WTC11 (cell line): ENCODE measurements around the gene SYNE4. TPM values are rescaled to one million over a fixed set of nuclear protein-coding genes. Genes with fewer than 3 reads are reported as not detected.

Source experiments
- ATAC-seq: fragments of 200-7000 bp; cut with Tn5 transposase; 2 replicates; pipeline ENCODE4 v1.10.0; 2021; ENCODE audit warnings: mild to moderate bottlenecking, moderate library complexity
- CTCF ChIA-PET: fragments of 300-600 bp; sonication (Branson Sonifier 250); formaldehyde crosslinking; loops from one replicate; lab custom pipeline; 2021; ENCODE audit warnings: antibody characterized with exemption; lab: Charles Lee
- POLR2A ChIA-PET: fragments of 350-600 bp; sonication (Branson Sonifier 250); formaldehyde crosslinking; loops from one replicate; lab custom pipeline; 2021; ENCODE audit warnings: antibody characterized with exemption; lab: Charles Lee
- DNase-seq: peaks from one replicate; pipeline ENCODE4 v3.0.0; 2021; ENCODE audit warnings: low spot score
- H3K27ac Mint-ChIP-seq: 2 replicates; pipeline ENCODE4 v1.8.0; 2021; ENCODE audit warnings: mixed read lengths
- H3K27me3 Mint-ChIP-seq: 2 replicates; pipeline ENCODE4 v1.8.0; 2021; ENCODE audit warnings: low read depth, mild to moderate bottlenecking, moderate library complexity, mixed read lengths
- H3K36me3 Mint-ChIP-seq: 2 replicates; pipeline ENCODE4 v1.8.0; 2021; ENCODE audit warnings: mixed read lengths
- H3K4me1 Mint-ChIP-seq: 2 replicates; pipeline ENCODE4 v1.8.0; 2022; ENCODE audit warnings: mixed read lengths
- H3K4me3 Mint-ChIP-seq: 2 replicates; pipeline ENCODE4 v1.8.0; 2021; ENCODE audit warnings: mild to moderate bottlenecking, moderate library complexity, mixed read lengths
- H3K9me3 Mint-ChIP-seq: 2 replicates; pipeline ENCODE4 v1.8.0; 2021; ENCODE audit warnings: mixed read lengths
- ARID4B ChIP-seq: sonication (generic); formaldehyde crosslinking; IDR thresholded peaks from 2 replicates; pipeline ENCODE4 v1.8.0; 2023; ENCODE audit warnings: missing genetic modification reagents, mild to moderate bottlenecking, borderline replicate concordance
- ATF3 ChIP-seq: sonication (generic); formaldehyde crosslinking; conservative IDR thresholded peaks from 2 replicates; pipeline ENCODE4 v1.8.1; 2022; ENCODE audit warnings: mild to moderate bottlenecking, missing genetic modification reagents
- ETV6 ChIP-seq: sonication (generic); formaldehyde crosslinking; IDR thresholded peaks from 2 replicates; pipeline ENCODE4 v1.8.1; 2022; ENCODE audit warnings: mild to moderate bottlenecking, missing genetic modification reagents
- FOXJ3 ChIP-seq: sonication (generic); formaldehyde crosslinking; IDR thresholded peaks from 2 replicates; pipeline ENCODE4 v1.9.0; 2021; ENCODE audit warnings: missing genetic modification reagents, mild to moderate bottlenecking, borderline replicate concordance
- NFATC4 ChIP-seq: fragments of 250-450 bp; sonication (Bioruptor Pico); IDR thresholded peaks from 2 replicates; pipeline ENCODE4 v1.9.0; 2021; ENCODE audit warnings: mild to moderate bottlenecking
- ZMAT4 ChIP-seq: fragments of 250-450 bp; sonication (Bioruptor Pico); IDR thresholded peaks from 2 replicates; pipeline ENCODE4 v1.9.0; 2021; ENCODE audit warnings: mild to moderate bottlenecking
- ZNF232 ChIP-seq: sonication (generic); formaldehyde crosslinking; IDR thresholded peaks from 2 replicates; pipeline ENCODE4 v1.8.0; 2022; ENCODE audit warnings: mild to moderate bottlenecking, missing genetic modification reagents
- ZNF281 ChIP-seq: sonication (generic); formaldehyde crosslinking; IDR thresholded peaks from 2 replicates; pipeline ENCODE4 v1.8.0; 2023; ENCODE audit warnings: mild to moderate bottlenecking, missing genetic modification reagents
- ZNF317 ChIP-seq: sonication (generic); formaldehyde crosslinking; IDR thresholded peaks from 2 replicates; pipeline ENCODE4 v1.8.1; 2023; ENCODE audit warnings: low read depth, mild to moderate bottlenecking, moderate library complexity, missing genetic modification reagents, borderline replicate concordance
- ZNF396 ChIP-seq: fragments of 250-450 bp; sonication (Bioruptor Pico); IDR thresholded peaks from 2 replicates; pipeline ENCODE4 v1.8.0; 2021; ENCODE audit warnings: mild to moderate bottlenecking, moderate library complexity, borderline replicate concordance
- ZNF416 ChIP-seq: fragments of 250-450 bp; sonication (Bioruptor Pico); IDR thresholded peaks from 2 replicates; pipeline ENCODE4 v1.9.0; 2021; ENCODE audit warnings: mild to moderate bottlenecking, inconsistent platforms
- total RNA-seq: library from RNA; stranded (reverse); gene quantifications from 3 replicates; pipeline ENCODE4 v1.2.3, GENCODE V29; 2021

The SYNE4 gene
- total RNA-seq, 1 experiment from 2014 or later: 17.6 TPM

- TF ChIP-seq ARID4B (CRISPR knock-in tag): peak; percentile 70; the same call in 1 of the 2 replicates
- no peak for TF ChIP-seq ZNF416 (CRISPR knock-in tag)
- TF ChIP-seq ZNF232: 0 out of 2 replicates have a peak, but pooled peaks have one; percentile 59
These were observed 45.1 kb downstream of the SYNE4 start (continued) for GRCh38 chr19:35963514-35963913.

- DNase-seq (no peak), ATAC-seq (no peak)
- H3K4me3 Mint-ChIP-seq: no peak overlapping the region; the same call in 1 of the 2 replicates
- peaks cover 58% of the 10 kb centered on the region for H3K27me3 Mint-ChIP-seq
- H3K27ac Mint-ChIP-seq: no peak overlapping the region; the same call in 1 of the 2 replicates
- H3K9me3 Mint-ChIP-seq: peaks cover 6% of the 10 kb centered on the region
- POLR2A ChIA-PET: no interaction called here
- 0 out of 2 replicates have a peak, but pooled peaks cover 4% of the 10 kb centered on the region for H3K4me1 Mint-ChIP-seq
- CTCF ChIA-PET: interaction anchor here (0.9 to 2.6 kb wide), 3 partner anchors 17 to 34 kb away, joined by 5 to 9 read pairs (median 6); partner anchors contain the start of gene SDHAF1
- no peaks in the 10 kb centered on the region; the same call in 1 of the 2 replicates for H3K36me3 Mint-ChIP-seq
- TF ChIP-seq ZNF416 (CRISPR knock-in tag) (no peak), NFATC4 (CRISPR knock-in tag) (no peak), ATF3 (CRISPR knock-in tag) (no peak), ETV6 (no peak), ZNF396 (CRISPR knock-in tag) (no peak), ZMAT4 (CRISPR knock-in tag) (no peak), FOXJ3 (CRISPR knock-in tag) (no peak), ZNF281 (CRISPR knock-in tag) (no peak)
These were observed 48.1 kb downstream of the SYNE4 start for GRCh38 chr19:35960432-35960972.

- ATAC-seq: peak; percentile 35
- ChIA-PET CTCF (interaction anchor here (0.9 to 2.6 kb wide), 4 partner anchors 17 to 49 kb away, joined by 3 to 9 read pairs (median 6); partner anchors contain the start of genes SDHAF1 and SYNE4), POLR2A (no interaction called here)
- H3K36me3 Mint-ChIP-seq: no peaks in the 10 kb centered on the region; the same call in 1 of the 2 replicates
- 0 out of 2 replicates have a peak, but pooled peaks cover 4% of the 10 kb centered on the region for H3K4me1 Mint-ChIP-seq
- no peak overlapping the region for H3K27ac Mint-ChIP-seq
- no peak for TF ChIP-seq ZNF317 (CRISPR knock-in tag)
- peak; percentile 36 for DNase-seq
- peaks cover 58% of the 10 kb centered on the region for H3K27me3 Mint-ChIP-seq
- H3K4me3 Mint-ChIP-seq: peak overlapping the region; percentile 55
- H3K9me3 Mint-ChIP-seq: peaks cover 6% of the 10 kb centered on the region
These were observed 48.7 kb downstream of the SYNE4 start for GRCh38 chr19:35959968-35960320.
